K562 (cell line): Measurements from ENCODE around the gene DNAJB11. TPM values are rescaled to one million over a fixed set of nuclear protein-coding genes. Genes with fewer than 3 reads are reported as not detected.

Experiments
- ATF7 ChIP-seq: fragments of 450-650 bp; IDR thresholded peaks from 2 replicates; pipeline ENCODE4 v1.7.1; 2014; ENCODE audit warnings: mild to moderate bottlenecking, moderate library complexity
- BMI1 ChIP-seq: fragments of 150-350 bp; IDR thresholded peaks from 2 replicates; pipeline ENCODE4 v1.6.1; 2014; ENCODE audit warnings: low read length
- CEBPG ChIP-seq, 3 experiments: fragments of 200-800 bp in 1 of 3; sonication (Bioruptor generic) in 1 of 3; sonication (generic) in 1 of 3; formaldehyde crosslinking in 1 of 3; IDR thresholded peaks in 2 of 3; conservative IDR thresholded peaks in 1 of 3; 2 replicates each; pipeline versions ENCODE4 v1.6.1 to v1.8.0; 2016 to 2022; ENCODE audit warnings: missing compliant biosample characterization in 2 of 3, missing genetic modification characterization in 2 of 3, mild to moderate bottlenecking in 1 of 3, missing genetic modification reagents in 1 of 3
- E2F6 ChIP-seq, 2 experiments: IDR thresholded peaks; 2 replicates each; pipeline ENCODE4 v1.6.1; 2011; ENCODE audit warnings: borderline replicate concordance in 1 of 2, control low read depth in 1 of 2, low read depth in 1 of 2, low read length in 1 of 2, mild to moderate bottlenecking in 1 of 2, mixed read lengths in 1 of 2, moderate library complexity in 1 of 2; ENCODE audit not compliant: insufficient read depth in 1 of 2, insufficient read length in 1 of 2, poor library complexity in 1 of 2, severe bottlenecking in 1 of 2; ENCODE audit errors: extremely low read depth in 1 of 2
- EWSR1 ChIP-seq: fragments of 450-650 bp; IDR thresholded peaks from 2 replicates; pipeline ENCODE4 v1.6.1; 2018; ENCODE audit warnings: borderline replicate concordance, mild to moderate bottlenecking, low read depth, moderate library complexity; ENCODE audit not compliant: partially characterized antibody
- KAT2B ChIP-seq: IDR thresholded peaks from one replicate; pipeline ENCODE4 v1.6.1; 2012; ENCODE audit warnings: low read depth, mild to moderate bottlenecking, control low read depth, inconsistent platforms, low read length, moderate library complexity
- KLF1 ChIP-seq: fragments of 450-650 bp; IDR thresholded peaks from 2 replicates; pipeline ENCODE4 v1.6.1; 2016; ENCODE audit warnings: missing genetic modification characterization, missing compliant biosample characterization
- L3MBTL2 ChIP-seq: fragments of 450-650 bp; IDR thresholded peaks from 2 replicates; pipeline ENCODE4 v1.6.1; 2016; ENCODE audit warnings: mild to moderate bottlenecking, moderate library complexity
- NEUROD1 ChIP-seq: fragments of 150-350 bp; IDR thresholded peaks from 2 replicates; pipeline ENCODE4 v1.6.1; 2014; ENCODE audit warnings: borderline replicate concordance, low read length, low read depth; ENCODE audit not compliant: partially characterized antibody
- PHF8 ChIP-seq: fragments of 200-600 bp; sonication (generic); IDR thresholded peaks from 2 replicates; pipeline ENCODE4 v1.6.1; 2012; ENCODE audit warnings: mixed run types, mild to moderate bottlenecking, inconsistent platforms, low read length, moderate library complexity, borderline replicate concordance
- POLR3A ChIP-seq: IDR thresholded peaks from 2 replicates; pipeline ENCODE4 v1.6.1; 2011; ENCODE audit warnings: borderline replicate concordance, mild to moderate bottlenecking, moderate library complexity; ENCODE audit not compliant: insufficient read length, insufficient read depth; ENCODE audit errors: extremely low read depth
- RBM25 ChIP-seq: fragments of 200-400 bp; formaldehyde crosslinking; IDR thresholded peaks from 2 replicates; pipeline ENCODE4 v1.6.1; 2018; ENCODE audit warnings: low read length, low read depth, moderate library complexity; ENCODE audit not compliant: severe bottlenecking
- ZNF124 ChIP-seq: sonication (generic); formaldehyde crosslinking; IDR thresholded peaks from 2 replicates; pipeline ENCODE4 v1.8.1; 2022; ENCODE audit warnings: missing genetic modification reagents
- ZNF140 ChIP-seq: fragments of 250-450 bp; sonication (Bioruptor Pico); IDR thresholded peaks from 2 replicates; pipeline ENCODE4 v1.8.0; 2021; ENCODE audit warnings: moderate library complexity, mild to moderate bottlenecking, inconsistent platforms
- ZNF23 ChIP-seq: fragments of 250-450 bp; sonication (Bioruptor Pico); IDR thresholded peaks from 2 replicates; pipeline ENCODE4 v1.4.0; 2020; ENCODE audit warnings: mild to moderate bottlenecking
- ZNF324 ChIP-seq: fragments of 250-450 bp; sonication (Bioruptor Pico); IDR thresholded peaks from 2 replicates; pipeline ENCODE4 v1.4.0; 2020; ENCODE audit warnings: mild to moderate bottlenecking
- ZNF395 ChIP-seq: fragments of 200-800 bp; sonication (Bioruptor generic); IDR thresholded peaks from 2 replicates; pipeline ENCODE4 v1.6.1; 2017; ENCODE audit warnings: missing genetic modification characterization, missing compliant biosample characterization
- polyA plus RNA-seq, 8 experiments: library from polyadenylated mRNA; depleted of rRNA in 4 of 8; stranded (reverse) in 5 of 8; unstranded in 3 of 8; fragments of >200 nt; fragmentation: Nextera tagmentation in 2 of 8; fragmentation: Illumina TruSeq in 1 of 8; extraction: Ambion mirVana in 2 of 8; extraction: Trizol in 1 of 8; gene quantifications; 2 replicates each; pipeline versions ENCODE4 v1.2.1 to v1.2.3, GENCODE V29; 2011 to 2014; ENCODE audit warnings: inconsistent platforms in 1 of 8, missing spikeins in 1 of 8
- total RNA-seq, 7 experiments: library from RNA; depleted of rRNA in 6 of 7; stranded (reverse); fragments of >200 nt in 6 of 7; fragmentation: Illumina TruSeq in 2 of 7; extraction: Trizol in 2 of 7; gene quantifications; 2 replicates each; pipeline versions ENCODE4 v1.2.1 to v1.2.3, GENCODE V29; 2011 to 2021; ENCODE audit warnings: low replicate concordance in 1 of 7
- TF ChIP-seq, protein P1 (sequence below): sonication (generic); formaldehyde crosslinking; IDR thresholded peaks from 2 replicates; pipeline ENCODE4 v1.4.0; 2020; ENCODE audit warnings: mild to moderate bottlenecking, missing genetic modification reagents
- TF ChIP-seq, protein P2 (sequence below): fragments of 250-450 bp; sonication (Bioruptor Pico); IDR thresholded peaks from 2 replicates; pipeline ENCODE4 v1.5.0; 2020; ENCODE audit warnings: mild to moderate bottlenecking, borderline replicate concordance

The DNAJB11 gene
- total and polyA plus RNA-seq, 9 of the 15 experiments (the other 6 are each of a cell fraction or from before 2014, with no cell fraction given) = 14.8 to 74.7 (median 63.8) TPM

- TF ChIP-seq RBM25 = no peak
- TF ChIP-seq L3MBTL2 = peak; percentile 34; the same call in 1 of the 2 replicates
- TF ChIP-seq ZNF324 (CRISPR knock-in tag) = no peak
- TF ChIP-seq KLF1 (tag) = no peak
- no peak for TF ChIP-seq ZNF395
- no peak for TF ChIP-seq PHF8
- no peak for TF ChIP-seq POLR3A
- 0 out of 2 replicates have a peak, but pooled peaks have one; percentile 39 for TF ChIP-seq BMI1
- TF ChIP-seq ZNF23 = no peak
- TF ChIP-seq, protein P1, sequence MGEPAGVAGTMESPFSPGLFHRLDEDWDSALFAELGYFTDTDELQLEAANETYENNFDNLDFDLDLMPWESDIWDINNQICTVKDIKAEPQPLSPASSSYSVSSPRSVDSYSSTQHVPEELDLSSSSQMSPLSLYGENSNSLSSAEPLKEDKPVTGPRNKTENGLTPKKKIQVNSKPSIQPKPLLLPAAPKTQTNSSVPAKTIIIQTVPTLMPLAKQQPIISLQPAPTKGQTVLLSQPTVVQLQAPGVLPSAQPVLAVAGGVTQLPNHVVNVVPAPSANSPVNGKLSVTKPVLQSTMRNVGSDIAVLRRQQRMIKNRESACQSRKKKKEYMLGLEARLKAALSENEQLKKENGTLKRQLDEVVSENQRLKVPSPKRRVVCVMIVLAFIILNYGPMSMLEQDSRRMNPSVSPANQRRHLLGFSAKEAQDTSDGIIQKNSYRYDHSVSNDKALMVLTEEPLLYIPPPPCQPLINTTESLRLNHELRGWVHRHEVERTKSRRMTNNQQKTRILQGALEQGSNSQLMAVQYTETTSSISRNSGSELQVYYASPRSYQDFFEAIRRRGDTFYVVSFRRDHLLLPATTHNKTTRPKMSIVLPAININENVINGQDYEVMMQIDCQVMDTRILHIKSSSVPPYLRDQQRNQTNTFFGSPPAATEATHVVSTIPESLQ (CRISPR knock-in tag) = no peak
- TF ChIP-seq ZNF140 (CRISPR knock-in tag) = no peak
- TF ChIP-seq, protein P2, sequence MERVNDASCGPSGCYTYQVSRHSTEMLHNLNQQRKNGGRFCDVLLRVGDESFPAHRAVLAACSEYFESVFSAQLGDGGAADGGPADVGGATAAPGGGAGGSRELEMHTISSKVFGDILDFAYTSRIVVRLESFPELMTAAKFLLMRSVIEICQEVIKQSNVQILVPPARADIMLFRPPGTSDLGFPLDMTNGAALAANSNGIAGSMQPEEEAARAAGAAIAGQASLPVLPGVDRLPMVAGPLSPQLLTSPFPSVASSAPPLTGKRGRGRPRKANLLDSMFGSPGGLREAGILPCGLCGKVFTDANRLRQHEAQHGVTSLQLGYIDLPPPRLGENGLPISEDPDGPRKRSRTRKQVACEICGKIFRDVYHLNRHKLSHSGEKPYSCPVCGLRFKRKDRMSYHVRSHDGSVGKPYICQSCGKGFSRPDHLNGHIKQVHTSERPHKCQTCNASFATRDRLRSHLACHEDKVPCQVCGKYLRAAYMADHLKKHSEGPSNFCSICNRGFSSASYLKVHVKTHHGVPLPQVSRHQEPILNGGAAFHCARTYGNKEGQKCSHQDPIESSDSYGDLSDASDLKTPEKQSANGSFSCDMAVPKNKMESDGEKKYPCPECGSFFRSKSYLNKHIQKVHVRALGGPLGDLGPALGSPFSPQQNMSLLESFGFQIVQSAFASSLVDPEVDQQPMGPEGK (CRISPR knock-in tag) = no peak
- no peak for TF ChIP-seq KAT2B
- TF ChIP-seq CEBPG (CRISPR knock-in tag; IDR thresholded peaks at IDR 0.05) = no peak
- no peak for TF ChIP-seq CEBPG (tag; conservative IDR thresholded peaks at IDR 0.05 in 1 of 2, IDR thresholded peaks at IDR 0.05 in 1 of 2)
- no peak for TF ChIP-seq NEUROD1
- TF ChIP-seq EWSR1 = no peak
- TF ChIP-seq ZNF124 = no peak
- no peak for TF ChIP-seq E2F6 (IDR thresholded peaks at IDR 0.05; ENCODE audit: borderline replicate concordance in 1 of 2, extremely low read depth in 1 of 2, insufficient read depth in 1 of 2, insufficient read length in 1 of 2, low read depth in 1 of 2, low read length in 1 of 2, poor library complexity in 1 of 2, severe bottlenecking in 1 of 2)
- no peak for TF ChIP-seq ATF7
Observed at GRCh38 chr3:186614597-186615483, 44.3 kb downstream of the DNAJB11 start (continued).
